Ishikawa (cell line): ENCODE results near the gene RTN4RL1.

Experiments used
- CEBPB ChIP-seq: IDR thresholded peaks from 2 replicates; pipeline ENCODE4 v1.6.1; 2012
- CREB1 ChIP-seq: IDR thresholded peaks from 2 replicates; pipeline ENCODE4 v1.6.1; 2012; ENCODE audit warnings: low read depth
- EP300 ChIP-seq: IDR thresholded peaks from 2 replicates; pipeline ENCODE4 v1.6.1; 2012; ENCODE audit warnings: borderline replicate concordance
- FOXM1 ChIP-seq: IDR thresholded peaks from 2 replicates; pipeline ENCODE4 v1.6.1; 2012; ENCODE audit warnings: low read depth, borderline replicate concordance
- RAD21 ChIP-seq: IDR thresholded peaks from 2 replicates; pipeline ENCODE4 v1.6.1; 2012; ENCODE audit warnings: low read depth
- REST ChIP-seq: IDR thresholded peaks from 2 replicates; pipeline ENCODE4 v1.6.1; 2012; ENCODE audit warnings: low read depth, mild to moderate bottlenecking
- TAF1 ChIP-seq: IDR thresholded peaks from 2 replicates; pipeline ENCODE4 v1.6.1; 2012; ENCODE audit warnings: low read depth, mild to moderate bottlenecking
- YY1 ChIP-seq: IDR thresholded peaks from 2 replicates; pipeline ENCODE4 v1.6.1; 2012; ENCODE audit warnings: low read depth
- ZBTB7A ChIP-seq: IDR thresholded peaks from 2 replicates; pipeline ENCODE4 v1.6.1; 2012; ENCODE audit warnings: low read depth
- TF ChIP-seq, protein P1 (sequence below): IDR thresholded peaks from 2 replicates; pipeline ENCODE4 v1.6.1; 2012

GRCh38 chr17:1947229-1947742 lies 77.8 kb downstream of the RTN4RL1 start:
- TF ChIP-seq REST: no peak
- no peak for TF ChIP-seq EP300
- no peak for TF ChIP-seq RAD21
- TF ChIP-seq, protein P1, sequence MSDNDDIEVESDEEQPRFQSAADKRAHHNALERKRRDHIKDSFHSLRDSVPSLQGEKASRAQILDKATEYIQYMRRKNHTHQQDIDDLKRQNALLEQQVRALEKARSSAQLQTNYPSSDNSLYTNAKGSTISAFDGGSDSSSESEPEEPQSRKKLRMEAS: no peak
- no peak for TF ChIP-seq ZBTB7A
- no peak for TF ChIP-seq TAF1
- TF ChIP-seq FOXM1: no peak
- no peak for TF ChIP-seq YY1
- TF ChIP-seq CEBPB: no peak
- no peak for TF ChIP-seq CREB1
